ENCODE measurements around the gene TRIM56.
"Not testable (repeated sequence)": the region's sequence is repeated elsewhere in the genome, so short reads cannot be mapped to it uniquely, and the experiment has no call there.

Gene TRIM56

DNA sequence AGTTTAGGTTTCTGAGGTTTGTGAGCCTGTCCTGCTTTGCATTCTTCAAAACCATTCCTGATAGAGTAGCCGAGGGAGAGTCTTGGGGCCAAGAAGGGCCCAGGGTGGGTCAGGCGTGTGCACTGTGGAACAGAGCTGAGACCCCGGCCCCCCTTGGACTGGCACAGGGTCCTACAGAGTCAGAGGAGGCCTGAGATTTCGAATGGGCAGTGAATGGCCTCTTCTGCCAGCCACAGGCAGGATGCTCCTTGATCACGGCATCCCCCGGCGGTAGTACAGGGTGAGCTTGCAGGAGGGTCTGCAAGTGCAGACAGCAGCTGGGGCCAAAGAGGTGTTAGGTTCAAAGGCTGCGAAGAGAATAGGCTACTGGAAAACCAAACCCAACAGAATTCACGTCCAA lies 4.6 kb downstream of the TRIM56 start:
- no peak for DNase-seq (ENCODE audit: low read depth in 2 of 2)

DNA sequence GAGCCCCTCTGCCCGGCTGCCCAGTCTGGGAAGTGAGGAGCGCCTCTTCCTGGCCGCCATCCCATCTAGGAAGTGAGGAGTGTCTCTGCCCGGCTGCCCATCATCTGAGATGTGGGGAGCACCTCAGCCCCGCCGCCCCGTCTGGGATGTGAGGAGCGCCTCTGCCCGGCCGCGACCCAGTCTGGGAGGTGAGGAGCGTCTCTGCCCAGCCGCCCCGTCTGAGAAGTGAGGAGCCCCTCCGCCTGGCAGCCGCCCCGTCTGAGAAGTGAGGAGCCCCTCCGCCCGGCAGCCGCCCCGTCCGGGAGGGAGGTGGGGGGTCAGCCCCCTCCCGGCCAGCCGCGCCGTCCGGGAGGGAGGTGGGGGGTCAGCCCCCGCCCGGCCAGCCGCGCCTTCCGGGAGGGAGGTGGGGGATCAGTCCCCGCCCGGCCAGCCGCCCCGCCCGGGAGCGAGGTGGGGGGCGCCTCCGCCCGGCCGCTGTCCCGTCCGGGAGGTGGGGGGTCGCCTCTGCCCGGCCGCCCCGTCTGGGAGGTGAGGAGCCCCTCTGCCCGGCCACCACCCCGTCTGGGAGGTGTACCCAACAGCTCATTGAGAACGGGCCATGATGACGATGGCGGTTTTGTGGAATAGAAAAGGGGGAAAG lies 7.1 kb downstream of the TRIM56 start:
- not testable (repeated sequence) for DNase-seq (ENCODE audit: low read depth in 2 of 2)

DNA sequence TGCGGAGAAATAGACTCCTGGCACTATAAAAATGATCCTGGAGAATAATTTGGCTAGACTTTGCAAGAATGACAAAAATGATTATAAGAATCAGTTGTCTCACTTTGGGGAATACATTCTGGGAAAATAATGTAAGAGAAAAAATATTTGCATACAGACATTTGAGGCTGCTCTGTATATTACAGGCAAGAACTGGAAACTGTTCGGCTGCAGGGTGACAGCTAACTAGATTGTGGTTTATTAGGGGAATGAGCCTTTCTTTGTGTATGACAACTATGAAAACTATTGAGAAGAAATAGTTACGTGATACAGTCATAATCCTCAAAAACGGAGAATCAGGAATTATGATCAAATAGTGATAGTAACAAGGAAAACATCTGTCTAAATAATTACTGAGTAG lies 8.6 kb downstream of the TRIM56 start:
- no peak for DNase-seq (ENCODE audit: low read depth in 2 of 2)

DNA sequence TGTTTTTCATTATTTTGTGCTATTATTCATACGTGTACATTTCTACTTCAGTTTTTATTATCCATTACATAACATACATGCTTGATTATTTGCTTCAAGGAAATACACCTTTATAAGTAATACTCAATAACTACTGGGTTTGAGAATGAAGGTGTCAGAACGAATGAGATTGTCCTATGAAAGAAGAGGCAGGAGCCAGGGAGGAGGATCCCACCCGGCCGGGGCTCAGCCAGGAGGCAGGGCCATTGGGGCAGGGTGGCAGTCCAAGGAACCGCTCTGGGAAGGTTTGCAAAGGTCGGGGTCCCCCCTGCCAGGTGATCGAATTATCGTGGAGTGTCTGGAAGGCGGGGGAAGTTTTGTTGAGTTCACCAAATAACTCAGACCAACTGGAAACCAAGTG lies 9.1 kb downstream of the TRIM56 start:
- DNase-seq (ENCODE audit: low read depth in 2 of 2) = no peak

DNA sequence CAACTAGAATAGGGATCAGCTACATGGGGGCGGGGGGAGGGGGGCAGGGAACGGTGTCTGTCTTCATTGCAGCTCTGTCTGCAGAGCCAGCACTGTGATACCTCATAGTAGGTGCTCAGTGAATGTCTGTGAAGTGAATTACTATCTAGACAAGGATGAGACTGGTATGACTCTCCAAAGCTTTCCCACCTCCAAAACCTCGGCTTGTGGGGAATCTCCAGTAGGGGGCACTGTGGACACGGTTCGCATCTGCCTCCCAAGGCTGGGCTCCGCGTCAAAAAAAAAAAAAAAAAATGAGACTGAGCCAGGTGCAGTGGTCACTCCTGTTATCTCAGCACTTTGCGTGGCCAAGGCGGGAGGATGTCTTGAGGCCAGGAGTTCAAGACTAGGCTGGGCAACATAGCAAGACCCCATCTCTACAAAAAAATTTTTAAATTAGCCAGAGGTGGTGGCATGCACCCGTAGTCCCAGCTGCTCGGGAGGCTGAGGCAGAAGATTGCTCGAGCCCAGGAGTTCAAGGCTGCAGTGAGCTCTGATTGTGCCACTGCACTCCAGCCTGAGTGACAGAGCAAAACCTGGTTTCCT lies 9.6 kb downstream of the TRIM56 start:
- peak; percentile 29 to 32 for DNase-seq (ENCODE audit: low read depth in 2 of 2)

DNA sequence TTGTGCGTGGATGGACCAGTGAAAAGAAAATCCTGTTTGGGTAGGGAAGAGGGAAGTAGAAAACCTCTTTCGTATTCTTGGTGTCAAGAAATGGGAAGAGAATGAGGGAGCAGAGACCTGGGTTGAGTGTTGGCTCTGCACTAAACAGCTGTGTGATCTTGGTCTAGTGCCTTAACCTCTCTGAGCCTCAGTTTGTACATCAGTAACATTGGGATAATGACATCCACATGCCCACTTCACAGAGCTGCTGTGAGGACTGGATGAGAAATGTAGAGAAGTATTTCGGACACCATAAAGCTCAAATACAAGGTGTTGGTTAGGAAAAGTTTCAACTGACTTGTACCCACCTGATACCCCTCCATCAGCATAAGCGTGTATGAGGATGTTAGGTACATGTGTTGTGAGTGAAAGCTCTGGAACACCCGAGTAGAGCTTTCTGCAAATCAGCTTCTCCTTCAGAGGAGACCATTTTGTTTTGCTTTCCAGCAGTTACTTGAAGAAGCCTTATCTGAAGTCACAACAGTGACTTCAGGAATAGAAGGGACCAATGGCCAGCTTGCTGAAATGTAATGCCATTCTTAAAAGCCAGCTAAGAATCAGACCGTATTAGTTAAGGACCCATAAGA lies 11.2 kb downstream of the TRIM56 start:
- DNase-seq (ENCODE audit: low read depth in 2 of 2) = no peak

DNA sequence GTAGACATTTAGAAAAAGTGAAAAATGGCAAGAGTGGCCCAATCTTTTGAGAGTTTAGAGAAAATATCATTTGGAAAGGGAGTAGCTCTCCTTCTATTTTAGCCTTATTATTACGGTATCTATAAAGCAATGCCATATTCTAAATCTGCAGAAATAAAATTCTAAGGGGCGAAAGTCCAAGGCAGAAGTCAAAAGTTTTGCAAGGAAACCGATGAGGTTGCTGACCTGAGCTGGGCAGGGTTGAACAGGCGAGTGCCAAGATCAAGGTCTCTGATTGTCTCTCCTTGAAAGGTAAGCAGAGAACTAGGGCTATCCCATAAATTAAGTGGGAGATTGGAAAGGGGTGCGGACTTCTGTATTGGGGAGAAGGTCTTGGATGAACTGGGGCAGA lies 11.7 kb downstream of the TRIM56 start:
- no peak for DNase-seq (ENCODE audit: low read depth in 2 of 2)

DNA sequence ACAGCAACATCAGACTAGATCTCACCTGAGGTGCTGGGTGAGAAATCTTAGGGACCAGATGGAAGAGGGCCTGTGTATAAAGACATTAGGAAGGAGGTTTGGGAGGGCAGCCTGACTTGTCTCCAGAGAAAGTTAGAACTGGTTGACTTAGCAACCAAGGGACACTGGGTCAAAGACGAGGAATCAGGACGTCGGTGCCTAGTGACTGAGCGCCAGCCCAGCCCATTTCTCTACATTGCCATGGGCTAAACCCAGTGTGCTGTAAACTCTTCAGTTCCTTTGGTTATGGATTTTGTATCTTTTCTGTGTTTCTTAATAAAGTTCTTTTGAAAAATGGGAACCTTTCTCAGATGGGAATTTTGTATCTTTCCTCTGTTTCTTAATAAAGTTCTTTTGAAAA lies 12.3 kb downstream of the TRIM56 start:
- DNase-seq (ENCODE audit: low read depth in 2 of 2) = no peak

DNA sequence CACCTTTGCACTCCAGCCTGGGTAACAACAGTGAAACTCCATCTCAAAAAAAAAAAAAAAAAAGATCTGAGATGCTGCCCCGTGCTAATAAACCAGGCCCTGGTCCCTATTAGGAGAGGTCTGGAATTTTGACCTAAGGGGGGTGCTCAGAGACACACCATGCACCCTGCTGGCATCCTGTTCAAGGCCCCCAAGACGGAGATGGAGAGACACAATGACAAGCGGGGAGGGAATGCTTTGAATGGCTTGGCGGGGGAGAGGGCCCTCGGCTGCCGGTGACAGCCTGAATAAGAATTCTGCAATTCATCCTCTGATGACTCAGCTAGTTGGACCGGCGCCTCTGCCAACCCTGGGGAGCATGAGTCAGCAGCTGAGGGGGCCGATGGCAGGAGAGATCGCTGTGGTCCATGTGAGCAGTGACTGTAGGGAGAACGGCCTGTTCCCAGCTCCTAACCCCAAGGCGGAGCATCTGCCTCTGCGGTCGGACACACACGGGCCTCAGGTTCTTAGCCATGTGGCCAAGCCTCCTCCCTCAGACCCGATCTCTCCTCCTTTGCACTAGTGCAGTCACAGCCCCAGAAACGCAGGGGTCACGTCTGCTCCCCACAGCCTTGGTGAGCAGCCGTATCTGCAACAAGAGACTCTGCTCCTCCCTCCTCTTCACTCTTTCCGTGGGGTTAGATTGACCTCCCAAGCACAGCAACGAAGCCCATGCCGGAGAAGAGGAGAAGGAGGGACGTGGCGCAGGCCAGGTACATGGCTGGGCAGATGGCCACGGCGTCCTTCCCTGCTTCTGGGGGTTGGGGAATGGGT lies 14.9 kb downstream of the TRIM56 start:
- peak; percentile 31 to 46 for DNase-seq (ENCODE audit: low read depth in 2 of 2)

DNA sequence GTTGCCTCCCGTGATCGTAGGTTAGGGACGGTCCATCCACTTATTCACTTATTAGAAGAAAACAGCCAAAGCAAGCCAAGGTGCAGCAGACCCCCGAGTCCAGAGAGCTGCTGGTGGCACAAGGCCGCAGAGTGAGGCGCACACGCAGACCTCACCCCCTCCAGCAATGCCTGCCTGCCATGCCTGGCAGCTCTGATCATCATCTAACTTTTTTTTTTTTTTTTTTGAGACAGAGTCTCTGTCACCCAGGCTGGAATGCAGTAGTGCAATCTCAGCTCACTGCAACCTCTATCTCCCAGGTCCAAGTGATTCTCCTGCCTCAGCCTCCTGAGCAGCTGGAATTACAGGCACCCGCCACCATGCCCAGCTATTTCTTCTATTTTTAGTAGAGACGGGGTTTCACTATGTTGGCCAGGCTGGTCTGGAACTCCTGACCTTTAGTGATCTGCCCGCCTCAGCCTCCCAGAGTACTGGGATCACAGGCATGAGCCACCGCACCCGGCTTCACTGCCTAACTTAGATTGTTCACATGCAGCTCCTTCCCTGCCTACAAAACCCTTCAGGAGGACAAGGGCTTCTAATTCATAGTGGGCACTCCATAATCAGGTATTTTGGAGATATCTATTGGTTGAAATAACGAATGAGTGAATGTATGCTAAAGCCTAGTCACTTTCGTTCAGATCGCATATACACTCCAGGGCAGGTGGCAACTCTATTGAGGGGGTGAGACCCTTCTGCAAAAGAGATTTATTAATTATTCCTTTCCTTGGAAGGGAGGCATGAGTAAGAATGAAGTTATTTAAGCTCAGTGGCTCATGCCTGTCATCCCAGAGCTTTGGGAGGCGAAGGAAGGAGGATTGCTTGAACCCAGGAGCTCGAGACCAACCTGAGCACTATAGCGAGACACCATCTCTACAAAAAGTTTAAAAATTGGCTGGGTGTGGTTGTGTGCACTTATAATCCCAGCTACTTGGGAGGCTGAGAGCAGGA lies 15.9 kb downstream of the TRIM56 start:
- DNase-seq (ENCODE audit: low read depth in 2 of 2) = no peak

DNA sequence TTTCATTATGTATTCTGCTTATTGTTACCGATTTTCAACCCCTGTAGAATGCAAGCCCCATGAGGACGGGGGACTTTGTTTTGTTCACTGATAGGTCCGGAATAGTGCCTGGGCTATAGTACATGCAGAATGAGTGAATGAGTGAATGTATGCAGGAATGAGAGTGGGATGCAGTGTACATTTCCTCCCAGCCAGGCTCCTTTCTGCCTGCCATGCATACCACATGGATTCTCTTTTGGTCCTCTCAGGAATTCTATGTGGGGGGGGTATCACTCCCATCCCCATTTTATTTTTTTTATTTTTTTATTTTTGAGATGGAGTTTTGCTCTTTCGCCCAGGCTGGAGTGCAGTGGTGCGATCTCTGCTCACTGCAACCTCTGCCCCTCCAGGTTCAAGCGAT lies 16.7 kb downstream of the TRIM56 start:
- no peak for DNase-seq (ENCODE audit: low read depth in 2 of 2)

DNA sequence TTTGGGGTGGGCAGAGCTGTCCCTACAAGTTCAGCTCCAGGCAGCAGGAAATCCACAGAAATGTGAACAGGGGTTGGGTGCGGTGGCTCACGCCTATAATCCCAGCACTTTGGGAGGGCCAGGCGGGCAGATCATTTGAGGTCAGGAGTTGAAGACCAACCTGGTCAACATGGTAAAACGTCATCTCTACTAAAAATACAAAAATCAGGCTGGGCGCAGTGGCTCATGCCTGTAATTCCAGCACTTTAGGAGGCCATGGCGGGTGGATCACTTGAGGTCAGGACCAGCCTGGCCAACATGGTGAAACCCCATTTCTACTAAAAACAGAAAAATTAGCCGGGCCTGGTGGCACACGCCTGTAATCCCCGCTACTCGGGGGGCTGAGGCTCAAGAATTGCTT lies 18.4 kb downstream of the TRIM56 start:
- DNase-seq (ENCODE audit: low read depth in 2 of 2) = not testable (repeated sequence)

DNA sequence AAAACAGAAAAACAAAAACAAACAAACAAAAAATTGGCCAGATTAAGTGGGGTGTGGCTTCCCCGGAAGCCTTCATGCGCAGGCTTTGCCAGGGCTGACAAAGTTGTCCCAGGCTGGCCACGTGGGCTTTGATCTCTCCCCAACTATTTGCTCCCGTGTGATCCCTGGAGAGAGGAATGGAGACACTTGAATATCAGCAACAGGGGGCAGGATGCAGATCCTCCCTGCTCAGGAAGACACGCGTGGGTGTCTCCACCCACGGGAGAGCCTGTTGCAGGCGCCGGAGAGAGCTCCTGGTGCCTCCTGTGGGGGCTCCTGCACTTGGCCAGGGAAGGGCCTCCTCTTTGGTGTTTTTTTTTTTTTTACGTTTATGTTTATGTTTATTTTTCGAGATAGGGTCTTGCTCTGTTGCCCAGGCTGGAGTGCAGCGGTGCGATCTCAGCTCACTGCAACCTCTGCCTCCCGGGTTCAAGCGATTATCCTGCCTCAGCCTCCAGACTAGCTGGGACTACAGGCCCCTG lies 19.0 kb downstream of the TRIM56 start:
- no peak for DNase-seq (ENCODE audit: low read depth in 2 of 2)

DNA sequence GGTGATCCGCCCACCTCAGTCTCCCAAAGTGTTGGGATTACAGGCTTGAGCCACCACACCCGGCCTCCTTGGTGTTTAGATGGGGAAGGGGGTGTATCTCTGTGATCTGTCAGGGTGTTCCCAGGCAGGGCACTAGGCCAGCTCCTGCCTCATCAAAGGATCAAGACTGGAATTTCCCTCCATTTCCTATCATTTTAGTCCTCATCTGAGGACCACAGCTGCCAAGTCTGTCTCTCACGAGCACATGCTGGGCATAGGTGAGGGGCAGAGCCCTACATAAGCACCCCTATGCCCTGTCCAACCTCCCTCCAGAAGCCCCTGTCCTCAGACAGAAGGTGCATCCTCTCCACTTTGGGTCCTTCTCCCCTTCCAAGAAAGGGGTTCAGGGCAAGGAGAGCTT lies 19.5 kb downstream of the TRIM56 start:
- DNase-seq (ENCODE audit: low read depth in 2 of 2) = no peak

DNA sequence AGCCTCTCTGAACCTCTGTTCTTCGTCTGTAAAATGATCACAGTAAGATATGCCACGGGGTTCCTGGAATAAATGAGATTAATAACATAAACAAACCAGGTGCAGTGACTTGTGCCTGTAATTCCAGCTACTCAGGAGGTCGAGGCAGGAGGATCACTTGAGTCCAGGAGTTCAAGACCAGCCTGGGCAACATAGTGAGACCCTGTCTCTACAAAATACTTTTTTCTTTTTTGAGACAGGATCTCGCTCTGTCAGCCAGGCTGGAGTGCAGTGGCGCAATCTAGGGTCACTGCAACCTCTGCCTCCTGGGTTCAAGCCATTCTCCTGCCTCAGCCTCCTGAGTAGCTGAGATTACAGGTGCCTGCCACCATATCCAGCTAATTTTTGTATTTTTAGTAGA lies 20.0 kb downstream of the TRIM56 start:
- DNase-seq (ENCODE audit: low read depth in 2 of 2) = not testable (repeated sequence)

DNA sequence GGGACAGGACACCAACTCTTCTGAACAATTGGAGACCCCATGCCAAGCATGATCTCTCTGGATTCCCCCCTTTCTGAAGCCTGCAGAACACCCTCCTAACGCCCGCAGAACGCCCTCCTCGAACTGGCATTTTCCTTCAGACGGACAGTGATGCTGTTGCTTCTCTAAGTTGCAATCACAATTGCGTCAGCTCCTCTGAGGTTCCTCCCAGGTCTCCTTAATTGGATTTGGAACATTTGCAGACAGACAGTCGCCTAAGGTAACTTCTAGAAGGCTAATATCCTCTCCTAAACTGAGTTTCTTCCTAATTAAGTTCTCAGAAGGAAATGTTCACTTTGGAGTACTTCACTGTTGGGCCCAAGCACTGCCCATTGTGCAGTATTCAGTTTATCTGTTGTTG lies 21.1 kb downstream of the TRIM56 start:
- no peak for DNase-seq (ENCODE audit: low read depth in 2 of 2)

DNA sequence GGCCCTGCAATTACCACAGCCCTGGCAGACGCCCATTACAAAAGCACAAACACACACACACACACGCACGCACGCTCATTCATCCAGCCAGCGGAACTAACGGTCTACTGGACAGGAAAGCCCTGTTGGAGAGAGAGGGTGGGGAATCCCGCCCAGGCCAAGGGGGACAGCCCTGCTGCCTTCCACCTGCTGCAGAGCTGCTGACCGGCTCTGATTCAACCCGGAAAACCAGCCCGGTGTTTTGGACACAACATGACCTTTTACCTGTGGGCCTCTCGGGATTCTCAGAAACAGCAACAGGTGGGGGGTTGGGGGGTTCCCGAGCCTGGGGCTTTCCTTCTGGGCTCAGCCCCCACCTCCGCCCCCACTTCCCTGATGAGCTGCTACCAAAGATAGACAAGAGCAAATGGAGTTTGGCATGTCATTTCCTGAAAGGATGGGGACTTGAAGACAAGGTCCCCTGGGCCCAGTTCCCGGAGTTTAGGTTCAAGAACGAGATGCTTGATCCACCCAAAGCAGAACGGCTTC lies 23.1 kb downstream of the TRIM56 start:
- DNase-seq (ENCODE audit: low read depth in 2 of 2) = no peak

DNA sequence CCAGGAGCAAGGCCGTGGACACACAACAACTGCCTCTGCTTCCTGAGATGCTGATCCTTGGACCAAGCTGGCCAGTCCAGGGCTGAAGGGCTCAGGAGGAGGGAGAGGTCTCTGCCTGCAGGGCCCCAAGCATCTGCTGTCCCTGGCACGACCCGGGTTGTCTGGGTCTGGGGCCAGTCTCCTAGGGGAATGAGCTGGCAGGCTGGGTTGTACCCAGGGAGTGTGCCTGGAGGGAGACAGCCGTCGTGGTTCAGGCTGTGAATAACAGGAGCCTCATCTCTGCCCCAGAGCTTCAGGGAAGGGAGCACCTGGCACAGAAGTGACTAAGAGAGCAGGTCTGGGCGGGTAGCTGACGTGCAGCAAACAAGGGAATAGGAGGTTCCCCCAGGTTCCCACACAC lies 23.7 kb downstream of the TRIM56 start:
- DNase-seq (ENCODE audit: low read depth in 2 of 2) = no peak

DNA sequence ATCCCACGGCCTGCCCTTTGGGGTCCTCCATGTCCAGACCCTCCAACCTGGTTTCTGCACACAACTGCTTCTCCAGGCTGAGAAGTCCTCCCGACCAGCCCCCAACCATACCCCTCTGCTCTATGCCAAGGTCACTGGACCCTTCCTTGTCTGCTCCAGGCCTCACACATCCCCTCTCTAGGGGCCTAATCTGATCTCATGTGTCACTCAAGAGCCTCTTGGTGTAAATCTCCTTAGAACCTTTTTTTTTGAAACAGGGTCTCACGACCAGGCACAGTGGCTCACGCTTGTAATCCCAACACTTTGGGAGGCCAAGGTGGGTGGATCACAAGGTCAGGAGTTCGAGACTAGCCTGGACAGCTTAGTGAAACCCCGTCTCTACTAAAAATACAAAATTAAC lies 24.1 kb downstream of the TRIM56 start:
- DNase-seq (ENCODE audit: low read depth in 2 of 2) = no peak

DNA sequence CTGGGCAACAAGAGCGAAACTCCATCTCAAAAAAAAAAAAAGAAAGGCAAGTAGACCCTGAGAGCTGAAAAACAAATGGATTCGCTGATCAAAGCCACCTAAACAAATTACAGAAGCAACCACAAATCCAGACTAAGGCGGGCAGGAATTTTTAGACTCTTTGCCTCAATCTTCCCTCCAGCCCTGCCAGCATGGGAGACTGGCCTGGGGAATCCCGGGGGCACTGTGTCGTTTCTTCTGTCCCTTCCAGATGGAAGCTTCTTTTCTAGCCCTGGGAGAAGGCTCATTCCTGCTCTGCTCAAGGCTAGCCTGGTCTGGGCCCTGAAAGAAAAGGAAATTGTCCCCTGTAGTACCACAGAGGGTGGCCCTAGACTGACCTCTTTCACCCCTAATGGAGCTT lies 26.0 kb downstream of the TRIM56 start:
- DNase-seq (ENCODE audit: low read depth in 2 of 2) = no peak

DNA sequence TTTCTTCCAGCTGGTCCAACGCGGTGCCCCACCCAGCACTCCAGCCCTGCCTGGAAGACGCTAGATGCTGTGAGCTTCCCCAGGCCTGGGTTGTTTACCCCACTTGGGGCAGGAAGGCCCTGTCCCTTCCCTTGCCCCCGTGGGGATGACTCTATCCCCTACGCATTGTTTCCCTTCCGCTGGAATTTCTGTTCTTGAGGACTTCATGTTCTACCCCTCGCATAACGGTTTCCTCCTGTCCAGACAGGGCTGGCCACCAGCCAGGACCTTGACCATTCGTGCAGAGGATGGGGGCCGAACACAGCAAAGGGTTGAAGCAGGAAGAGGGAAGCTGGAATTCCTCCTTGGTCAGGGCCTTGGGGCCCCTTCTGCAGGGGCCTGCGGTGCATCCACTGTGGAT lies 27.0 kb downstream of the TRIM56 start:
- no peak for DNase-seq (ENCODE audit: low read depth in 2 of 2)
